Nephron progenitor cell (in vitro differentiated cells): ENCODE measurements around the gene HIC1.
A peak's percentile ranks its signal among the peaks of the same experiment; 100 is the strongest.

Source experiments
- DNase-seq: peaks from one replicate; pipeline ENCODE4 v3.0.0; 2021
- H3K27ac Mint-ChIP-seq: 2 replicates; pipeline ENCODE4 v1.8.0; 2021; ENCODE audit warnings: mild to moderate bottlenecking, moderate library complexity, mixed read lengths
- H3K27me3 Mint-ChIP-seq: 2 replicates; pipeline ENCODE4 v1.8.0; 2021; ENCODE audit warnings: mild to moderate bottlenecking, low read depth, mixed read lengths; ENCODE audit not compliant: poor library complexity
- H3K36me3 Mint-ChIP-seq: 2 replicates; pipeline ENCODE4 v1.8.0; 2021; ENCODE audit warnings: low read depth, mixed read lengths
- H3K4me1 Mint-ChIP-seq: 2 replicates; pipeline ENCODE4 v1.8.0; 2021; ENCODE audit warnings: mixed read lengths
- H3K4me3 Mint-ChIP-seq: 2 replicates; pipeline ENCODE4 v1.8.0; 2021; ENCODE audit warnings: mild to moderate bottlenecking, moderate library complexity, mixed read lengths
- H3K9me3 Mint-ChIP-seq: 2 replicates; pipeline ENCODE4 v1.8.0; 2021; ENCODE audit warnings: mild to moderate bottlenecking, moderate library complexity, mixed read lengths
- TF ChIP-seq, protein P1 (sequence below): fragments of 200-600 bp; sonication (generic); IDR thresholded peaks from 2 replicates; pipeline ENCODE4 v1.5.0; 2021; ENCODE audit warnings: antibody characterized with exemption

The HIC1 gene

GRCh38 chr17:2064980-2065785 is 10.3 kb downstream of the HIC1 start:
- Mint-ChIP-seq H3K4me3 (no peak overlapping the region), H3K9me3 (no peaks in the 10 kb centered on the region), H3K36me3 (peaks cover 71% of the 10 kb centered on the region), H3K4me1 (peaks cover 80% of the 10 kb centered on the region), H3K27ac (peak overlapping the region; percentile 61), H3K27me3 (peaks cover 29% of the 10 kb centered on the region)
- TF ChIP-seq, protein P1, sequence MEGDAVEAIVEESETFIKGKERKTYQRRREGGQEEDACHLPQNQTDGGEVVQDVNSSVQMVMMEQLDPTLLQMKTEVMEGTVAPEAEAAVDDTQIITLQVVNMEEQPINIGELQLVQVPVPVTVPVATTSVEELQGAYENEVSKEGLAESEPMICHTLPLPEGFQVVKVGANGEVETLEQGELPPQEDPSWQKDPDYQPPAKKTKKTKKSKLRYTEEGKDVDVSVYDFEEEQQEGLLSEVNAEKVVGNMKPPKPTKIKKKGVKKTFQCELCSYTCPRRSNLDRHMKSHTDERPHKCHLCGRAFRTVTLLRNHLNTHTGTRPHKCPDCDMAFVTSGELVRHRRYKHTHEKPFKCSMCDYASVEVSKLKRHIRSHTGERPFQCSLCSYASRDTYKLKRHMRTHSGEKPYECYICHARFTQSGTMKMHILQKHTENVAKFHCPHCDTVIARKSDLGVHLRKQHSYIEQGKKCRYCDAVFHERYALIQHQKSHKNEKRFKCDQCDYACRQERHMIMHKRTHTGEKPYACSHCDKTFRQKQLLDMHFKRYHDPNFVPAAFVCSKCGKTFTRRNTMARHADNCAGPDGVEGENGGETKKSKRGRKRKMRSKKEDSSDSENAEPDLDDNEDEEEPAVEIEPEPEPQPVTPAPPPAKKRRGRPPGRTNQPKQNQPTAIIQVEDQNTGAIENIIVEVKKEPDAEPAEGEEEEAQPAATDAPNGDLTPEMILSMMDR: peak; percentile 12
- DNase-seq: no peak

GRCh38 chr17:2065949-2066400 is 11.1 kb downstream of the HIC1 start:
- peaks cover 88% of the 10 kb centered on the region for H3K4me1 Mint-ChIP-seq
- peak overlapping the region; percentile 9 for H3K4me3 Mint-ChIP-seq
- no peaks in the 10 kb centered on the region for H3K9me3 Mint-ChIP-seq
- peaks cover 65% of the 10 kb centered on the region for H3K36me3 Mint-ChIP-seq
- DNase-seq: no peak
- TF ChIP-seq, protein P1: no peak
- peaks cover 21% of the 10 kb centered on the region for H3K27me3 Mint-ChIP-seq
- peak overlapping the region; percentile 10 for H3K27ac Mint-ChIP-seq

DNA sequence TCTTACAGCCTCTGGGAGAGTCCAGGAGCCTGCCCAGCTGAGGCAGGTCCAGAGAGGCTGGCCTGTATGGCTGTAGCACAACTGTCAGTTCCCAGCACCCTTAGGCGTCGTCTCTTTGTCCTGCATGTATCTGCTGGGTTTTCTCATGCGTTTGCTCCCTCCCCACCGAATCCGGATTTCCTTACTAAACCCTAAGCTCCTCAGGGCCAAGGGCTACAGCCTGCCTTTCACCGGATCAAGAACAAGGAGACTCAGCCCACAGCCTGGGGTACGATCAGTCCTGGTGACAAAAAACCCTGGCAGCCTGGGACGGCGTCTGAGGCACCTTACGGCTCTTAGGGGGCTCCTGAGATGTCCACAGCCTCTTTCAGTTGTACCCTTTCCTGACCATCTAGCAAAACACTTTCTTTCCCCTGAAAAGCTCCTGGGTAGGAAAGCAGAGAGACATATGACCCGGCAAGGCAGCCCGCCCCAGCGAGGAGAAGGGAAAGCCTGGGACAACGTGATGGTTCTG is 12.2 kb downstream of the HIC1 start:
- peak overlapping the region; percentile 24 for H3K4me3 Mint-ChIP-seq
- no peaks in the 10 kb centered on the region for H3K9me3 Mint-ChIP-seq
- peaks cover 55% of the 10 kb centered on the region for H3K36me3 Mint-ChIP-seq
- peaks cover 96% of the 10 kb centered on the region for H3K4me1 Mint-ChIP-seq
- TF ChIP-seq, protein P1: no peak
- peaks cover 10% of the 10 kb centered on the region for H3K27me3 Mint-ChIP-seq
- no peak for DNase-seq
- H3K27ac Mint-ChIP-seq: peak overlapping the region; percentile 80

DNA sequence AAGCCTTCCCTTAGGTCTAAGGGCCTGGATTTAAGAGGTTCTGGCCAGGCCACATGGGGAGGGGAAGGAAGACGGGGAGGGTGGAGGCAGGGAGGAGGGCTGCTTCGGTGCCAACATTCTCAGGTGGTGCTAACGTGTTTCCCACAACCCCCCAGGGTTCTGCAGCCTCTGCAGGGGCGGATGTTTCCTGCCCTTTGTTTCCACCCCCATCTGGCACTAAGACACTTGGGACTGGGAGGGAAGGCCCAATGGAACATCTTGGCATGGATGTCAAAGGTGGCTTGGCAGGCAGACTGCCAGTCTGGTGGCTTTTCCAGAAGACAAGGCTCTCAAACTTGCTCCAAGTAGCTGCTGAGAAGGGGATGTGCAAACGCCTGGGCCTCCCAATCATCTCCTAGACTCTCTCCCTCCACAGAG is 12.7 kb downstream of the HIC1 start:
- peaks cover 55% of the 10 kb centered on the region for H3K36me3 Mint-ChIP-seq
- no peak overlapping the region for H3K27ac Mint-ChIP-seq
- H3K9me3 Mint-ChIP-seq: no peaks in the 10 kb centered on the region
- no peak overlapping the region for H3K4me3 Mint-ChIP-seq
- peaks cover 5% of the 10 kb centered on the region for H3K27me3 Mint-ChIP-seq
- TF ChIP-seq, protein P1: no peak
- DNase-seq: no peak
- H3K4me1 Mint-ChIP-seq: peaks cover 96% of the 10 kb centered on the region

GRCh38 chr17:2068031-2068518 is 13.2 kb downstream of the HIC1 start:
- no peak for DNase-seq
- H3K9me3 Mint-ChIP-seq: no peaks in the 10 kb centered on the region
- TF ChIP-seq, protein P1: no peak
- peaks cover 4% of the 10 kb centered on the region for H3K27me3 Mint-ChIP-seq
- no peak overlapping the region for H3K27ac Mint-ChIP-seq
- no peak overlapping the region for H3K4me3 Mint-ChIP-seq
- peaks cover 95% of the 10 kb centered on the region for H3K4me1 Mint-ChIP-seq
- H3K36me3 Mint-ChIP-seq: peaks cover 55% of the 10 kb centered on the region
